ENCODE results near the gene MED9. TPM values are rescaled to one million over a fixed set of nuclear protein-coding genes. Genes with fewer than 3 reads are reported as not detected.

Gene MED9
- total and polyA plus RNA-seq, 2 donors (not counting 3 experiments of a cell fraction or from before 2014, with no cell fraction given): 15.1 to 18.2 TPM

DNA sequence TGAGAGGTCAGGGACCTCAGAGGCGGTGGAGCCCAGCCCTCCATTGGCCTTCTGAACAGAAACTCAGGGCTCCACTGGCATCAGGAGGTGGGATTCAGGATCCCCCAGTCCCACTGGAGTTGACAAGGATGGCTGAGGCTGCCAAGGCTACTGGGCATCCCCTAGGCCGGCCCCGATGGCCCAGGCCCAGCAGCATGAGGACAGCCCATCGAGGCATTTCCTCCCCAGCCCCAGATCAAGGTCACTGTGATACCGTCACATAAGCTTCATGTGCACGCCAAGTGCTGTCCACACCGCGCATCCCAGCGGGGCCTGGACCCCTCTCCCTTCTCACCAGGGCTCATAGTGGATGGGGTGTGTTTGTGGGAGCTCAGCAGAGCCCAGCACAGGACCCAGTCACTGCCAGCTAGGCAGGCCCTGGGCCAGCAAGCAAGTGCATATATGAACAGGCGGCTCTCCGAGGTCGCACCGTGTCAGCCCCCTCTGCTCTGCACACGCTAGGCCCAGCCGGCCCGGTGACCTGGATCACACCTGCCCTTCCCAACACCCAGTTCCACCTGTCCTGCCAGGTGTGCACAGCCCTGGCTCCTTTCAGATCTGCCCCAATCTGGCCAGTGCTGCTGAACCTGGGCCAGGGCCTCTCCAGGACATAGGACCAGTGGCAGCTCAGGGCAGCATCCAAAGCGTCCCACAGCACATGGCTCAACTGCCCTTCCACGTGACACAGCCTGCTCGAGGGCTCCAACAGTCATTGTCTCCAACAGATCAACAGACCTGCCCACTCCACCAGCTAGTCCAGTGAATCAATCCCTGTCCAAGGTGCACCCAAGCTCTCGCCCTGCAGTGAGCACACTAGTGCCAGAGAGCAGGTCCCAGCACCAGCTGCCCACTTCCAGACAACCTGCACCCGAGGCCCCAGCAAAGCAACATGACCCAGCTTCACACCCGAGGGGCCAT is 52.2 kb downstream of the MED9 start:
- CTCF ChIA-PET: interaction anchor here (0.9 to 1.9 kb wide), 3 partner anchors 10 to 39 kb away, joined by 3 to 4 read pairs (median 3); no protein-coding TSS in a partner anchor

More for the DNA sequence above, 52.2 kb downstream of the MED9 start:
- H2AFZ ChIP-seq (ENCODE audit: low read depth, low read length): no peak overlapping the region
- H3K79me2 ChIP-seq (ENCODE audit: control insufficient read depth, insufficient read depth, low read length): no peaks in the 10 kb centered on the region
- no peak for FAIRE-seq
- H3K27ac ChIP-seq (ENCODE audit: insufficient read depth, low read depth, low read length): no peak overlapping the region
- no peaks in the 10 kb centered on the region for H3K9me3 ChIP-seq (replicated peaks; ENCODE audit: control insufficient read depth, insufficient read depth, low read length)
- H3K9ac ChIP-seq (replicated peaks; ENCODE audit: extremely low read depth, insufficient read depth, low read length): no peak overlapping the region
- POLR2A ChIA-PET: no interaction called here
- TF ChIP-seq EZH2 (IDR thresholded peaks at IDR 0.05; ENCODE audit: borderline replicate concordance, low read depth, low read length, severe bottlenecking) (no peak), MYC (IDR thresholded peaks at IDR 0.05; ENCODE audit: low read depth, low read length) (no peak), POLR2AphosphoS5 (IDR thresholded peaks at IDR 0.05; ENCODE audit: insufficient read depth, low read depth, low read length) (no peak), POLR2A (IDR thresholded peaks at IDR 0.05; ENCODE audit: low read depth, low read length) (no peak), FOS (IDR thresholded peaks at IDR 0.05; ENCODE audit: borderline replicate concordance, insufficient read depth, low read length) (no peak), JUN (IDR thresholded peaks at IDR 0.05; ENCODE audit: borderline replicate concordance, insufficient read depth, insufficient read length, low read depth) (no peak), GATA2 (IDR thresholded peaks at IDR 0.05; ENCODE audit: insufficient read depth, insufficient read length, low read depth, low read length) (no peak)
- TF ChIP-seq, protein P1, sequence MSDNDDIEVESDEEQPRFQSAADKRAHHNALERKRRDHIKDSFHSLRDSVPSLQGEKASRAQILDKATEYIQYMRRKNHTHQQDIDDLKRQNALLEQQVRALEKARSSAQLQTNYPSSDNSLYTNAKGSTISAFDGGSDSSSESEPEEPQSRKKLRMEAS (IDR thresholded peaks at IDR 0.05; ENCODE audit: insufficient read depth, insufficient read length): no peak
- TF ChIP-seq, protein P2, sequence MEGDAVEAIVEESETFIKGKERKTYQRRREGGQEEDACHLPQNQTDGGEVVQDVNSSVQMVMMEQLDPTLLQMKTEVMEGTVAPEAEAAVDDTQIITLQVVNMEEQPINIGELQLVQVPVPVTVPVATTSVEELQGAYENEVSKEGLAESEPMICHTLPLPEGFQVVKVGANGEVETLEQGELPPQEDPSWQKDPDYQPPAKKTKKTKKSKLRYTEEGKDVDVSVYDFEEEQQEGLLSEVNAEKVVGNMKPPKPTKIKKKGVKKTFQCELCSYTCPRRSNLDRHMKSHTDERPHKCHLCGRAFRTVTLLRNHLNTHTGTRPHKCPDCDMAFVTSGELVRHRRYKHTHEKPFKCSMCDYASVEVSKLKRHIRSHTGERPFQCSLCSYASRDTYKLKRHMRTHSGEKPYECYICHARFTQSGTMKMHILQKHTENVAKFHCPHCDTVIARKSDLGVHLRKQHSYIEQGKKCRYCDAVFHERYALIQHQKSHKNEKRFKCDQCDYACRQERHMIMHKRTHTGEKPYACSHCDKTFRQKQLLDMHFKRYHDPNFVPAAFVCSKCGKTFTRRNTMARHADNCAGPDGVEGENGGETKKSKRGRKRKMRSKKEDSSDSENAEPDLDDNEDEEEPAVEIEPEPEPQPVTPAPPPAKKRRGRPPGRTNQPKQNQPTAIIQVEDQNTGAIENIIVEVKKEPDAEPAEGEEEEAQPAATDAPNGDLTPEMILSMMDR (IDR thresholded peaks at IDR 0.05; ENCODE audit: extremely low read depth in 1 of 2, insufficient read depth in 1 of 2, low read depth in 1 of 2, low read length in 2 of 2): no peak
- no peaks in the 10 kb centered on the region for H4K20me1 ChIP-seq (replicated peaks; ENCODE audit: control insufficient read depth, extremely low read depth, insufficient read depth, low read length)
- dilution Hi-C loops (cut with MboI; ENCODE audit: extremely low pct_ligation_motif_present, low sequenced_read_pairs): no loop called here
- DNase-seq (ENCODE audit: low read depth, low spot score): no peak
- intact Hi-C loops (cut with micrococcal nuclease): loop anchor here (5.0 kb wide), 1 partner anchor 62 kb away; no protein-coding TSS in a partner anchor
- no peaks in the 10 kb centered on the region for H3K27me3 ChIP-seq (ENCODE audit: control insufficient read depth in 2 of 2, insufficient read depth in 2 of 2, low read length in 2 of 2)
- H3K36me3 ChIP-seq (ENCODE audit: control insufficient read depth in 2 of 2, extremely low read depth in 1 of 2, insufficient read depth in 2 of 2, low read length in 2 of 2): no peaks in the 10 kb centered on the region
- no peak overlapping the region for H3K4me3 ChIP-seq (replicated peaks in 1 of 3; ENCODE audit: insufficient read depth in 1 of 3, low read depth in 1 of 3, low read length in 3 of 3)
- H3K4me1 ChIP-seq (ENCODE audit: control insufficient read depth, extremely low read depth, insufficient read depth, low read length): no peaks in the 10 kb centered on the region
- H3K4me2 ChIP-seq (ENCODE audit: insufficient read depth, low read length): no peak overlapping the region
- BruUV-seq (replicated peaks): no TSS peak
- no peaks in the 10 kb centered on the region for H3K9me1 ChIP-seq (replicated peaks; ENCODE audit: control insufficient read depth, extremely low read depth, insufficient read depth, low read length)

Measured in endothelial cell of umbilical vein (primary cell).